CD4-positive, alpha-beta T cell treated with Interleukin-6 for 4 hours (primary cell): Measurements from ENCODE around the gene TCF21.
"Not testable (repeated sequence)": the region's sequence is repeated elsewhere in the genome, so short reads cannot be mapped to it uniquely, and the experiment has no call there.

Experiments used
- DNase-seq: peaks from one replicate; pipeline ENCODE4 v3.0.0-alpha.2; 2020; ENCODE audit warnings: mixed read lengths

The TCF21 gene

DNA sequence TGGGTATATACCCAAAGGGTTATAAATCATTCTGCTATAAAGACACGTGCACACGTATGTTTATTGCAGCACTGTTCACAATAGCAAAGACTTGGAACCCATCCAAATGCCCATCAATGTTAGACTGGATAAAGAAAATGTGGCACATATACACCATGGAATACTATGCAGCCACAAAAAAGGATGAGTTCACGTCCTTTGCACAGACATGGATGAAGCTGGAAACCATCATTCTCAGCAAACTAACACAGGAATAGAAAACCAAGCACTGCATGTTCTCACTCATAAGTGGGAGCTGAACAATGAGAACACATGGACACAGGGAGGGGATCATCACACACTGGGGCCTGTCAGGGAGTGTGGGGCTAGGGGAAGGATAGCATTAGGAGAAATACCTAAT lies 47.4 kb downstream of the TCF21 start:
- not testable (repeated sequence) for DNase-seq

- DNase-seq = no peak
Observed at GRCh38 chr6:133937909-133938308, 49.0 kb downstream of the TCF21 start.

GRCh38 chr6:133938533-133938932 lies 49.6 kb downstream of the TCF21 start:
- DNase-seq = no peak

DNA sequence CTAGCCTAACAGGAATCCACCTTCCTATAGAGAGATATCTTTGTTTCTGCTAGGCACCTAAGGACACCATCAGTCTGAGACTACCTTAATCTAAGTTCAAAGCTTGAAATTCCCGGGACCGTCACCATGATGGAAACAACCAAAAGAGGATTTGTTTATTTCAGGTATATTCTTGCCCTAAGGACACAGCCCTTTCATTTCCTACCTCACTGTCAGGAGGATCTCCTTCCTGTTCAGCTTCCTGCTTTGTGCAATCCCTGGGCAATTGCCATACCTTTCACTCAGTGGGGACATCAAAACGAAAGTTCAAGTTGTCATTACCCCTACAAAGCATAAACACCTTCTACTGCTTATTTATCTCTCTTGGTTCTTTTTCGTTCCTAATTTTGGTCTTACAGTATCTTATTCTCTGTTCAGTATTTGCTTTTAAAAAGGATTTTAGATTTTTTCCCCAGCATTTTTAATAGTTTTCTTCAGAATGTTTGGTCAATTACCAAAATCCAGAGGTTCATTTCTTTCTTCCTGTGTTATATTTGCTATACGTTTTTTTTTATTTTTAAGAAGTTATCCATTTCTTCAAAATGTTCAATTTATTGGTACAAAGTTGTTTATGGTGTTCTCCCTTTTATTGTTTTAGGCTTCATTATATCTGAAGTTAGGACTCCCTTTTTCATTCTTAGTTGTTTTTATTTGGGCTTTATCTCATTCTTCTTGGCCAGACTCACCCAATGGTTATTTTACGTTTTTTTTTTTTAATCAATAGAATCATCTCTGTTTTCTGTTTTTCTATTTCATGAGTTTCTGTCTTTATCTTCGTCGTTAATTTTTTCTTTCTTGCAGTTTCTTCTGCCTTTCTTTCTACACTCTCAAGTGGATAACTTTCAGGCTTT lies 51.1 kb downstream of the TCF21 start:
- no peak for DNase-seq
